ENCODE results near the gene STPG1. TPM values are rescaled to one million over a fixed set of nuclear protein-coding genes. Genes with fewer than 3 reads are reported as not detected.

STPG1 gene
- polyA plus RNA-seq, 1 donor from 2014 or later: 0.89 TPM

DNA sequence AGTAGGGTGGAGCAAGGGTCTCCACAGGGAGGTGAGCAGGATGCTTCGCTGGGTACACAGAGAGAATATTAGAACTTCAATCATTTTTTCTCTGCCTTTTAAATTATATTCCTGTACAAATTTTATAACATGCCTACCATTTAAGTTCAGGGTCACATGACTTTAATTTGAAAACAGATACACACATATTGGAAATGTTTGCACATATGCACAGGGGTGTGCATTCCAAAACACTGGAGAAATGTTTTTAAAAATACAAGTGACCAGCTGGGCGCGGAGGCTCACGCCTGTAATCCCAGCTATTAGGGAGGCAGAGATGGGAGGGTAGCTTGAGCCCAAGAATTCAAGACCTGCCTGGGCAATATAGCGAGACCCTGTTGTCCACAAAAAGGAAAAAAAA lies 41.7 kb upstream of the STPG1 start:
- H3K4me3 ChIP-seq (ENCODE audit: low read length): no peak overlapping the region
- no peak overlapping the region for H3K27ac ChIP-seq (ENCODE audit: low read length)
- no peak overlapping the region for H3K4me2 ChIP-seq (ENCODE audit: low read length)
- H3K9me2 ChIP-seq (ENCODE audit: insufficient read depth, low read length): no peaks in the 10 kb centered on the region
- H4K20me1 ChIP-seq (ENCODE audit: insufficient read depth): no peaks in the 10 kb centered on the region
- no peaks in the 10 kb centered on the region for H3K79me2 ChIP-seq (replicated peaks; ENCODE audit: insufficient read depth, low read length)
- H3F3A ChIP-seq (ENCODE audit: insufficient read depth, low read length, poor library complexity, severe bottlenecking): no peaks in the 10 kb centered on the region
- no peaks in the 10 kb centered on the region for H3K36me3 ChIP-seq (ENCODE audit: insufficient read depth, low read length)
- H2AFZ ChIP-seq (ENCODE audit: low read depth, low read length): no peak overlapping the region
- H3K9me3 ChIP-seq (ENCODE audit: low read length): no peaks in the 10 kb centered on the region
- TF ChIP-seq EP300 (conservative IDR thresholded peaks at IDR 0.05; ENCODE audit: poor library complexity, severe bottlenecking) (no peak), SMC3 (conservative IDR thresholded peaks at IDR 0.05; ENCODE audit: poor library complexity) (no peak), RAD21 (conservative IDR thresholded peaks at IDR 0.05) (no peak), CTCF (IDR thresholded peaks at IDR 0.05; ENCODE audit: poor library complexity, severe bottlenecking) (no peak), EZH2 (IDR thresholded peaks at IDR 0.05; ENCODE audit: borderline replicate concordance, insufficient read depth, low read length, poor library complexity, severe bottlenecking) (no peak), POLR2AphosphoS5 (IDR thresholded peaks at IDR 0.05) (no peak), MXI1 (conservative IDR thresholded peaks at IDR 0.05; ENCODE audit: poor library complexity, severe bottlenecking) (no peak), TAF1 (IDR thresholded peaks at IDR 0.05; ENCODE audit: low read depth) (no peak)
- TF ChIP-seq, protein P1, sequence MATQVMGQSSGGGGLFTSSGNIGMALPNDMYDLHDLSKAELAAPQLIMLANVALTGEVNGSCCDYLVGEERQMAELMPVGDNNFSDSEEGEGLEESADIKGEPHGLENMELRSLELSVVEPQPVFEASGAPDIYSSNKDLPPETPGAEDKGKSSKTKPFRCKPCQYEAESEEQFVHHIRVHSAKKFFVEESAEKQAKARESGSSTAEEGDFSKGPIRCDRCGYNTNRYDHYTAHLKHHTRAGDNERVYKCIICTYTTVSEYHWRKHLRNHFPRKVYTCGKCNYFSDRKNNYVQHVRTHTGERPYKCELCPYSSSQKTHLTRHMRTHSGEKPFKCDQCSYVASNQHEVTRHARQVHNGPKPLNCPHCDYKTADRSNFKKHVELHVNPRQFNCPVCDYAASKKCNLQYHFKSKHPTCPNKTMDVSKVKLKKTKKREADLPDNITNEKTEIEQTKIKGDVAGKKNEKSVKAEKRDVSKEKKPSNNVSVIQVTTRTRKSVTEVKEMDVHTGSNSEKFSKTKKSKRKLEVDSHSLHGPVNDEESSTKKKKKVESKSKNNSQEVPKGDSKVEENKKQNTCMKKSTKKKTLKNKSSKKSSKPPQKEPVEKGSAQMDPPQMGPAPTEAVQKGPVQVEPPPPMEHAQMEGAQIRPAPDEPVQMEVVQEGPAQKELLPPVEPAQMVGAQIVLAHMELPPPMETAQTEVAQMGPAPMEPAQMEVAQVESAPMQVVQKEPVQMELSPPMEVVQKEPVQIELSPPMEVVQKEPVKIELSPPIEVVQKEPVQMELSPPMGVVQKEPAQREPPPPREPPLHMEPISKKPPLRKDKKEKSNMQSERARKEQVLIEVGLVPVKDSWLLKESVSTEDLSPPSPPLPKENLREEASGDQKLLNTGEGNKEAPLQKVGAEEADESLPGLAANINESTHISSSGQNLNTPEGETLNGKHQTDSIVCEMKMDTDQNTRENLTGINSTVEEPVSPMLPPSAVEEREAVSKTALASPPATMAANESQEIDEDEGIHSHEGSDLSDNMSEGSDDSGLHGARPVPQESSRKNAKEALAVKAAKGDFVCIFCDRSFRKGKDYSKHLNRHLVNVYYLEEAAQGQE (IDR thresholded peaks at IDR 0.05; ENCODE audit: borderline replicate concordance): no peak
- no peaks in the 10 kb centered on the region for H3K27me3 ChIP-seq (ENCODE audit: insufficient read depth, low read depth, low read length)
- H3K9ac ChIP-seq (ENCODE audit: low read length): no peak overlapping the region

- Histone ChIP-seq H3K27me3 (ENCODE audit: insufficient read depth, low read depth, low read length) (no peaks in the 10 kb centered on the region), H2AFZ (ENCODE audit: low read depth, low read length) (no peak overlapping the region), H3K9ac (ENCODE audit: low read length) (no peak overlapping the region), H3K4me3 (ENCODE audit: low read length) (no peak overlapping the region), H3F3A (ENCODE audit: insufficient read depth, low read length, poor library complexity, severe bottlenecking) (no peaks in the 10 kb centered on the region), H3K9me3 (ENCODE audit: low read length) (no peaks in the 10 kb centered on the region), H3K79me2 (replicated peaks; ENCODE audit: insufficient read depth, low read length) (no peaks in the 10 kb centered on the region), H3K27ac (ENCODE audit: low read length) (no peak overlapping the region), H3K36me3 (ENCODE audit: insufficient read depth, low read length) (no peaks in the 10 kb centered on the region), H3K9me2 (ENCODE audit: insufficient read depth, low read length) (no peaks in the 10 kb centered on the region), H4K20me1 (ENCODE audit: insufficient read depth) (no peaks in the 10 kb centered on the region), H3K4me2 (ENCODE audit: low read length) (no peak overlapping the region)
- no peak for TF ChIP-seq RAD21 (conservative IDR thresholded peaks at IDR 0.05)
- TF ChIP-seq SMC3 (conservative IDR thresholded peaks at IDR 0.05; ENCODE audit: poor library complexity): no peak
- TF ChIP-seq, protein P1 (IDR thresholded peaks at IDR 0.05; ENCODE audit: borderline replicate concordance): no peak
- no peak for TF ChIP-seq CTCF (IDR thresholded peaks at IDR 0.05; ENCODE audit: poor library complexity, severe bottlenecking)
- TF ChIP-seq POLR2AphosphoS5 (IDR thresholded peaks at IDR 0.05): no peak
- no peak for TF ChIP-seq MXI1 (conservative IDR thresholded peaks at IDR 0.05; ENCODE audit: poor library complexity, severe bottlenecking)
- TF ChIP-seq TAF1 (IDR thresholded peaks at IDR 0.05; ENCODE audit: low read depth): no peak
- no peak for TF ChIP-seq EP300 (conservative IDR thresholded peaks at IDR 0.05; ENCODE audit: poor library complexity, severe bottlenecking)
- TF ChIP-seq EZH2 (IDR thresholded peaks at IDR 0.05; ENCODE audit: borderline replicate concordance, insufficient read depth, low read length, poor library complexity, severe bottlenecking): no peak
Observed at GRCh38 chr1:24454673-24455072, 41.1 kb upstream of the STPG1 start.

Data from neural cell (in vitro differentiated cells).